Measurements from ENCODE around the gene ITPK1. TPM values are rescaled to one million over a fixed set of nuclear protein-coding genes. Genes with fewer than 3 reads are reported as not detected.

The ITPK1 gene
- total and polyA plus RNA-seq, 10 of the 15 experiments (the other 5 are each of a cell fraction or from before 2014, with no cell fraction given): 1.3 to 73.2 (median 27.0) TPM

GRCh38 chr14:92968291-92969020 lies 147.3 kb downstream of the ITPK1 start:
- no peak for TF ChIP-seq NFIC (IDR thresholded peaks at IDR 0.05; ENCODE audit: low read depth, low read length)
- no peak for TF ChIP-seq TAF1 (IDR thresholded peaks at IDR 0.05; ENCODE audit: borderline replicate concordance, low read depth, low read length)
- TF ChIP-seq IRF4 (IDR thresholded peaks at IDR 0.05; ENCODE audit: low read depth, low read length): no peak
- TF ChIP-seq ZZZ3 (IDR thresholded peaks at IDR 0.05; ENCODE audit: control insufficient read depth, insufficient read length, low read depth): no peak
- no peak for TF ChIP-seq POLR2AphosphoS5 (IDR thresholded peaks at IDR 0.05; ENCODE audit: low read length)
- TF ChIP-seq MAX (IDR thresholded peaks at IDR 0.05; ENCODE audit: low read depth, low read length): no peak
- TF ChIP-seq E2F8 (IDR thresholded peaks at IDR 0.05; ENCODE audit: low read depth, partially characterized antibody): no peak
- TF ChIP-seq STAT3 (IDR thresholded peaks at IDR 0.05; ENCODE audit: low read depth, low read length): no peak
- TF ChIP-seq RCOR1 (conservative IDR thresholded peaks at IDR 0.05; ENCODE audit: low read depth, low read length): no peak
- TF ChIP-seq CHD2 (IDR thresholded peaks at IDR 0.05; ENCODE audit: borderline replicate concordance, low read depth, low read length): no peak
- no peaks in the 10 kb centered on the region; the same call in 1 of the 2 replicates for H3K79me2 ChIP-seq (ENCODE audit: control insufficient read depth, insufficient read depth, low read length)
- H3K36me3 ChIP-seq (ENCODE audit: control insufficient read depth in 2 of 2, insufficient read depth in 2 of 2, low read length in 1 of 2): no peaks in the 10 kb centered on the region; a peak in 2 of 4 replicates
- in situ Hi-C loops (cut with MboI) (no loop called here), intact Hi-C loops (cut with micrococcal nuclease; ENCODE audit: unreplicated experiment) (no loop called here)
- no TSS peak for BruUV-seq (replicated peaks)
- no peak for DNase-seq (ENCODE audit: low read depth, low spot score)
- ATAC-seq: no peak
- no peak overlapping the region for H3K4me2 ChIP-seq (ENCODE audit: control insufficient read depth, insufficient read depth)
- ChIA-PET RAD21 (ENCODE audit: unreplicated experiment) (no interaction called here), SMC1A (ENCODE audit: uncharacterized antibody, unreplicated experiment) (no interaction called here), CTCF (interaction anchor here (1.4 to 1.6 kb wide), 2 partner anchors 145 to 164 kb away, joined by 4 read pairs; no protein-coding TSS in a partner anchor), POLR2A (interaction anchor here (0.6 kb wide), 1 partner anchor 911 kb away, joined by 4 read pairs; no protein-coding TSS in a partner anchor)
- WGBS (ENCODE audit: insufficient coverage, insufficient replicate concordance, low lambda C conversion rate, missing lambda C conversion rate): 84% methylated on average over 14 of the region's 14 CpGs
- H3K4me1 ChIP-seq (ENCODE audit: control insufficient read depth, insufficient read depth, low read length): no peaks in the 10 kb centered on the region
- H3K27me3 ChIP-seq (replicated peaks in 1 of 2; ENCODE audit: control insufficient read depth in 2 of 2, insufficient read depth in 2 of 2, low read length in 1 of 2): no peaks in the 10 kb centered on the region
- H3K27ac ChIP-seq (ENCODE audit: control insufficient read depth, insufficient read depth): no peak overlapping the region
- H4K20me1 ChIP-seq (ENCODE audit: control insufficient read depth, insufficient read depth): no peaks in the 10 kb centered on the region
- no peak overlapping the region for H3K4me3 ChIP-seq
- no peak overlapping the region for H3K9ac ChIP-seq (ENCODE audit: control insufficient read depth, insufficient read depth, low read length)
- peaks cover 1% of the 10 kb centered on the region; the same call in 1 of the 3 replicates for H3K9me3 ChIP-seq (replicated peaks; ENCODE audit: control insufficient read depth, insufficient read depth, low read length)
- no peak overlapping the region for H2AFZ ChIP-seq (ENCODE audit: control insufficient read depth, low read depth, low read length)
- no peak for FAIRE-seq

Measured in GM12878 (cell line).